NCI-H2081 (cell line): Measurements from ENCODE around the gene NXF2.
"Not testable (repeated sequence)": the region's sequence is repeated elsewhere in the genome, so short reads cannot be mapped to it uniquely, and the experiment has no call there.

ENCODE experiments used
- DNase-seq, 2 experiments: peaks; one replicate each; lab custom pipeline; 2025; lab: John Stamatoyannopoulos, UW

NXF2 gene, protein sequence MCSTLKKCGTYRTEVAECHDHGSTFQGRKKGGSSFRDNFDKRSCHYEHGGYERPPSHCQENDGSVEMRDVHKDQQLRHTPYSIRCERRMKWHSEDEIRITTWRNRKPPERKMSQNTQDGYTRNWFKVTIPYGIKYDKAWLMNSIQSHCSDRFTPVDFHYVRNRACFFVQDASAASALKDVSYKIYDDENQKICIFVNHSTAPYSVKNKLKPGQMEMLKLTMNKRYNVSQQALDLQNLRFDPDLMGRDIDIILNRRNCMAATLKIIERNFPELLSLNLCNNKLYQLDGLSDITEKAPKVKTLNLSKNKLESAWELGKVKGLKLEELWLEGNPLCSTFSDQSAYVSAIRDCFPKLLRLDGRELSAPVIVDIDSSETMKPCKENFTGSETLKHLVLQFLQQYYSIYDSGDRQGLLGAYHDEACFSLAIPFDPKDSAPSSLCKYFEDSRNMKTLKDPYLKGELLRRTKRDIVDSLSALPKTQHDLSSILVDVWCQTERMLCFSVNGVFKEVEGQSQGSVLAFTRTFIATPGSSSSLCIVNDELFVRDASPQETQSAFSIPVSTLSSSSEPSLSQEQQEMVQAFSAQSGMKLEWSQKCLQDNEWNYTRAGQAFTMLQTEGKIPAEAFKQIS

DNA sequence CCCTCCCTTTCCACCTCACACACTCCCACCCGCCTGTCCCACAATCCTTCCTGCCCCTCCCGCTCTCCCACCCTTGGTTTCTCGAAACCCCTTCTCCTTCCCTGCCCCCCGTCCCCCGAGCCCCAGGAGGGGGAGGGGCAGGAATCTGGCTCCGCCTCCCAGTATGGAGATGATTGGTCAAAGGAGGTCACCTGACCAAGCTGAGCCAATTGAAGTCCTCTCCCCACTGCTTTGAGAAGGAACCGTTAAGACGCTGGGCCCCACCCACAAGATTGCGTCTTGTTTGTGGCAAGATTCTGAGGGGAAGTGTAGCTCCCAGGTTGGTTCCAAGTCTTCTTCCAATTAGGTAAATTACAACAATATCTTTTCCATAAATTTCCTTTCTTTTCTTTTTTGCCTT lies at the start of gene NXF2:
Gene NXF2 (plus strand): TSS at position 275 of the 400 bp plus-strand sequence. CDS start 59,912 bp downstream, outside the sequence.
- not testable (repeated sequence) for DNase-seq

DNA sequence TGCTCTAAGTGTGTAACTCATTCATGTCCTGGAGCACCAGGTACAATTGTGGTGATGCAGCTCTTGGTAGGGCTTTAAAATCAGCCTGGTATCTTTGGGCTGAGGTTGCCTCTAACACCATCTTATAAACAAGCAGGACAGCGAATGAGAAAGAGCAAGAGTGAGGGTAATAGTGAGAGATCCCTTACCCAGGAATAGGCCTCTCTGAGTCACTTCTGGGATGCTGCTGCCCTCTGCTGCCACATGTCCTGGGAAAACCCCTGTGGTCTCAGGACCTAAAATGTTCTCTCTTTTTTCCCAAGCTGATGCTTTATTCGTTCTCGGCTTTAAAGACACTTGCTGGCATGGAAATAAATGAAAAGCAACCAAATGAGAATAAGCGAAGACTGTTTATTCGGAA lies 39.0 kb upstream of the NXF2 start:
- not testable (repeated sequence) for DNase-seq

DNA sequence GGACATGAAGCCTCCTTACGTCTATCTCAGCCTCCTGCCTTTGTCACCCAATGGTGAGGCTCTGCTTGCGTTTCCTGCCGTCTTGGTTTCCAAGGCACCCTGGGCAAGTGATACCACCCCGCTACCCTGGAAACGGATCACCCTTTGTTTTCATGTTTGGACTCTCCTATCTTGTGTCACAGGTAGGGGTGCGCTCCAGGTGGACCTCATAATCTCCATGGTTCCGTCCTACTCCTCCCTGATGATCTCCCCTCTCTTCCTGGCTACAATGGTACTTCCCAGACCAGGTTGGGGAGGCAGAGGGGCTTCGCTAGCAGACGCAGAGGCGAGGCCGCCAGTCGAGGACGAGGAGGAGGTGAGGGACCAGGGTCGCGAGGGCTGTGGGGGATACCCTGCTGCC lies 32.0 kb upstream of the NXF2 start, which contains the start of gene TCP11X1:
Gene TCP11X1 (plus strand): TSS at position 316 of the 400 bp plus-strand sequence.
- DNase-seq = not testable (repeated sequence)

DNA sequence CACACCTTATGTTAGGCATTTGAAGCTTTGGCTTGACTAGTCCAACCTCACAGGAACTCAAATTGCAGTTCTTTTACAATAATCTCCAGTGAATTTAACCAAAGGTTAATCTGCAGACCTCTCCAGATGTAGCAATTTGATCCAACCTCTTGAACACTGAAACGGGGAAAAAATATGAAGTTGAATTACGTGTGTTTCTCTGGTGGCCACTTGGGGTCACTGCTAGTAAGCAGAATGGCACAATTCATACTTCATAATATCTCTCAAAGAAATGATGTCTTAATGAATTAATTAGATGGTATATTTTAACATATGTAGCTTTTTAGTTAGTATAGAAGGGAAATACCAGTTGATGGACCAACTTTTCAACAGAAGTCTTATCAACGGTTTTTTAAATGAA lies 30.5 kb upstream of the NXF2 start:
- DNase-seq = not testable (repeated sequence)

DNA sequence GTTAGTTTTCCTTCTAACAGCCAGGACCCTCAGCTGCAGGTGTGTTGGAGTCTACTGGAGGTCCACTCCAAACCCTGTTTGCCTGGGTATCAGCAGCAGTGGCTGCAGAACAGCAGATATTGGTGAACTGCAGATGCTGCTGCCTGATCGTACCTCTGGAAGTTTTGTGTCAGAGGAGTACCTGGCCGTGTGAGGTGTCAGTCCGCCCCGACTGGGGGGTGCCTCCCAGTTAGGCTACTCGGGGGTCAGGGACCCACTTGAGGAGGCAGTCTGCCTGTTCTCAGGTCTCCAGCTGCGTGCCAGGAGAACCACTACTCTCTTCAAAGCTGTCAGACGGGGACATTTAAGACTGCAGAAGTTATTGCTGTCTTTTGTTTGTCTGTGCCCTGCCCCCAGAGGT lies 11.3 kb upstream of the NXF2 start:
- not testable (repeated sequence) for DNase-seq

DNA sequence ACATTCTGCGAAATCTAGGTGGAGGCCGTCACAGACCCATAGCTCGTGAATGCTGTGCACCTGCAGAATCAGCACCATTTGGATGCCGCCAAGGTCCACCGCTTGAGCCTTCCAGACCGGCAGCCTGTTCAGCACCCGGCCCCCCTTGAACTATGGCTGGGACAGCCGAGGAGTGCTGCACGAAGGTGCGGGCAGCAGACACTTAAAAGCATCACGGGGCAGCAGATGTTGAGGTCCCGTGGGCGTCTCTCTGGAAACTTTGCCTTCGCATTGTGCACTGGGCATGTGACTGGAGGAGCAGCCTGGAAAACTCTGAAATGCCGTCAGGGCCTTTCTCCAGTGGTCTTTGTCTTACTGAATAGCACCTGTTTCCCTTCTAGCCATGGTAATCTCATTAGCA lies 6.7 kb upstream of the NXF2 start:
- DNase-seq = not testable (repeated sequence)

DNA sequence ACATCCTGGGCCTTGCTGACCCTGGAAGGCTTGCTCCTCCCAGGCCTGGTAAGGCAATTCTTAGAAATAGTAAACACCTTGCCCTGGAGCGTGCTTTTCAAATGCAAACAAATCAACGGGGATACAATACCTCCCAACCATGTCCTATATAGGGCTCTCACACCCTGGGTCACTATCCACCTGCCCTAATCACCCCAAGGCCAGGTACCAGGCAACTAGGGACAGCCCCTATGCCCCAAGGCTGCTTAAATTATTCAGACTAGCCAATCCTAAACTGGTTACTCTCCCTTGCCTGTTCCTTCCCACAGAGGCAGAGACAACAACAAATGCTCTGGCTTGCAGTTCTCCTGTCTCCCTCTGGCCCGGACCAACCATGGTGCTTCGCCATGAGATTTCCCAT lies 25.3 kb downstream of the NXF2 start:
- DNase-seq = not testable (repeated sequence)

DNA sequence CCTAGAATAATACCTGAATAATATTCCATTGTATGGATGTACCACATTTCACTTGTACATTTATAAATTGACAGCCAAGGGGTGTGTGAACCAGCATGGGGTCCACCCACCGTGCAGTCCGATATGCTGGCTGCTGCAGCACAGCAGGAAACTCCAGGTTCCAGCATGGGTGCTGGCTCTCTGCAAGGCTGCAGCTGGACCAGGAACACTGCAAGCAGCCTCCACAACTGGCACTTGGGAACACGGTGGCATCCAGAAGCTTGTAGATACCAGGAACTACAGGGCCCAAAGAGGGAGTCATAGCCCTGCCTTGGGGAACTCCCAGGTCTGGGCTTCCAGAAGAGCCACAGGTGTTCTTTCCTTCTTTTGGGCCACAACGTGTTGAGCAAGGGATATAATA lies 91.2 kb downstream of the NXF2 start:
- no peak for DNase-seq

DNA sequence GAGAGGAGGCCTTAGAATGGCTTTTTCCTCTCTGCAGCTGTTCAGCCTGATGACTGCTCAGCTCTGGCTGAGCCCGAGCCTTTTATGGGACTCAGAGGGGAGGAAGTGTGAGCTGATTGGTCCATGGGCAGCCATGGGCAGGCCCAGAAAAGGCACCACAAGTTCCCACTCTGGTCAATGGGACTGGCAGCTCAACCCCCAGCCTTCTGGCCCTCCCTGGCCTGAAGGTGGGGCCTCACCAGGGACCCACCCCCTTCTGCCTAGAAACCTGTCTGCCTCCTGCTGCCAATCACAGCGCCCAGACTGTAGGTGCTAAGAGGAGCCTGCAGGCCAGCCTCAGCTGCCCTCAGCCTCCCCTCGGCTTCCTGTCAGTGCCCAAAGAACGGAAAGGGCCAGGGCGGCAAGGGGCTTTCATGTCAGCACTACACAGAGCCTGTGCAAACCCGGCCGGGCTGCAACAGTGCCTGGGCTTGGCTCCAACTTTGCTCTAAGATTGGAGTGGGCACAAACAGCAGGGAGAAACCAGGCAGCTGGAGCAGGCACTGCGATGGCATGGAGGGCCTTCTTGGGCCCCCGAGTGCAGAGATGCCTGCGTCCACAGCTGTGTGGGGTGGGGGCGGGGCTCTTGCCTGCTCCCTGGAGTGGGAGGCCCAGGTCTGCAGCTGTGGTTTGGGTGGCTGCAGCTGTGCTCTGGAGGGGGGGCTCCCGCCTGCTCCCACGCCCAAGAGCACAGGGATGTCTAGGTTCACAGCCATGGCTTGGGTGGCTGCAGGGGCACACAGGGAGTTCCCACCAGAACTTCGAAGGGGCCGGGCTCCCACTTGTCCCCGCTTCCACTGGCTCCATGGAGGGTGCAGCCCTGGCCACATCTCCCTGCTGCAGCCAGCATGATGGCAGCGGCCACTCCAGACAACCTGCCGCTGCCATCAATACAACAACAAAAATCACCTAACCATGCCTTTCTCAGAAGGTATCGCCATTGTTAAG lies 92.6 kb downstream of the NXF2 start:
- no peak for DNase-seq

DNA sequence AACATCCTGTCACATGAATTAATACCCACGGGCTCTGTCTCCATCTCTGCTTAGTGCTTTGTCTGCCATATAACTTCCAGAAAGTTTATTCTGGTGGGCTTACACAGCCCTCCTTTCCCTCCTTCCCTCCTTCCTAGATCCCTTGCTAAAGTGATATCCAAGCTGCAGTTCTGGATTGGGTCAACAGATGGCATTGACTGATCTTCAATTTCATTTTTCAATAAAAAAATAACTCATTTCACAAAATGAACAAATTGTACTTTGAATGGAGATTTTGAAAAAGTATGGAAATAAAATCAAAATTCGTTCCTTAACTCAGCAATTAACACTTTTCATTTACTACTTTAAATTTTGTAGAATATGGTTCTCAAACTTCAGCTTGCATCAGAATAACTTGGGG lies 94.9 kb downstream of the NXF2 start:
- no peak for DNase-seq

DNA sequence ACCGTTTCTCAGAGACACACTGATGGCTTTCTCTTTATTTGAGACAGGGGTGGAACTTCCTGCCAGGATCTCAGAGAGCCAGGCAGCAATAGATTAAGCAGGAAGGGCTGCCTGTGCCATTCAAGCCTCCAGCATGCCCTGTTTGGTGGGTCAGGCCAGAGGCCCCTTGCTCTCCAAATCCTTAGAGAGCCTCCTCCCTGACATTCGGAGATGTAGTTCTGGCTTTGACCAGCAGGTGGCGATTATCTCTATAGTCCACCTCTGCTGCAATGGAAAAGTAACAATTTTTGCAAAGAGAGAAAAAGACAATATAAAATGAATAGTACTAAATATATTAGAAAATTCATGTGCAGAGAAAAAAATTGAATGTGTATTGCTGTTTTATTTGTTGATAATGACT lies 98.9 kb downstream of the NXF2 start:
- no peak for DNase-seq
